Fibroblast of skin of right quadriceps (primary cell): Measurements from ENCODE around the gene GMPR.

ENCODE experiments used
- DNase-seq: peaks from one replicate; pipeline ENCODE4 v3.0.0-alpha.2; 2013

GMPR gene

GRCh38 chr6:16334671-16335070 is 96.3 kb downstream of the GMPR start:
- peak; percentile 91 for DNase-seq

GRCh38 chr6:16335176-16335575 is 96.8 kb downstream of the GMPR start:
- DNase-seq = no peak

GRCh38 chr6:16336056-16336818 is 97.8 kb downstream of the GMPR start:
- DNase-seq = no peak

DNA sequence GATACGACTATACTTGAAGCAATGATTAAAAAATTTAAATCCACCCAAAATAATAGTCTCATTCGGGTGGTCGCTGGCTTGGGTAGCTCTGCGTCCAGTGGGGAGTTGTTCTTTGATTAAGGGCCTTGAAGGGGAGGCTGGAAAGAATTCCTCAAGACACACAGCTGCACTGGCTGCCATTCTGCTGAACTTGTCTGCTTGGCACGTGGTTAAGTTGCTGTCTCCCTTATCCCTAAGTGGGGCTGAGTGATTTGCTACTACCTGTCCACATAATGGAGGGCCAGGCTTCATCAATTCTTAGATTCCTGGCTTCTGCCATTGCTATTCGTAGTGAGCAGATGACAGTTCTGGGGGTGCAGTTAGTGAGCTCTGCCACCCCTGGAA is 98.5 kb downstream of the GMPR start:
- DNase-seq = no peak

DNA sequence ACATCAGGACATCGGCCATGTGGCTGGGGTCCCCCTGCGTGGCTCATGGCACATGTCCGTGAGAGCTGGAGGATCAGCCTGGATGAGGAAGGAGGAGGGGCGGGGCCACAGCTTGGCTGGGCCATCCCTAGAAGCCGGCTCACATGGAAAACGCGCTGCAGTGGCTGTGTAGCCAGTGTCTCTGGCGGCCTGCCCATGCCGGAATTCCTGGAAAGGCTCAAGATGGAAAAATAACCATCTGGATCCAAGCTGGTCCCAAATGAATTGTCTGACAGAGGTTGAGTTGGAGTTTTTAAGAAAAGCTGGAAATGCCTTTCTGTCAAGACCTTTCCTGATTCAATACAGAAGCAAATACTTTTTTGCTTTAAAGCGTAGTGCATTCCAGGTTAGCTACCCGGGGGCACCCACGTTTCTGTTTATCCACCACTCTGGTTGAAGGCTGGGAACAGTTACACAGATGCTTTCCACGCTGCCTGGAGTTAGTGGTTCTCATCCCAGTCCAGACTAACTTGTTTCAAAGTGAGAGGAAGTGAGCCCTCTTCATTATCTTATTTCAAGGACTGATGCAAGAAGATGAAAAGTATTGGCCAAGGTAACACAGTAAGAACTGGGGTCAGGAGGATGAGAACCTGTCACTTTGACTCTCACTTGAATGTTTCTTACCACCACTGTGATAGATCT is 99.0 kb downstream of the GMPR start:
- peak; percentile 99 for DNase-seq

GRCh38 chr6:16338577-16339264 is 100.3 kb downstream of the GMPR start:
- peak; percentile 100 for DNase-seq

- DNase-seq = no peak
Observed at GRCh38 chr6:16339265-16339587, 100.8 kb downstream of the GMPR start.

- DNase-seq = no peak
Observed at GRCh38 chr6:16343593-16343992, 105.2 kb downstream of the GMPR start.

- peak; percentile 76 for DNase-seq
Observed at GRCh38 chr6:16344756-16345155, 106.4 kb downstream of the GMPR start.
